SK-N-SH treated with all-trans-retinoic acid at 6 μM for 48 hours (cell line): ENCODE measurements around the gene TAF10.

ENCODE experiments used
- ATAC-seq: fragments of 200-7000 bp; cut with Tn5 transposase; 3 replicates; pipeline ENCODE4 v1.9.1; 2020; ENCODE audit warnings: mild to moderate bottlenecking, moderate library complexity
- ARNTL ChIP-seq: fragments of 450-650 bp; formaldehyde crosslinking; IDR thresholded peaks from 2 replicates; pipeline ENCODE4 v1.5.0; 2020; ENCODE audit warnings: low read depth, mild to moderate bottlenecking, moderate library complexity, borderline replicate concordance
- CREB5 ChIP-seq: fragments of 250-450 bp; sonication (Bioruptor Pico); IDR thresholded peaks from 2 replicates; pipeline ENCODE4 v1.5.1; 2020; ENCODE audit warnings: low read depth, mild to moderate bottlenecking, moderate library complexity
- CSDC2 ChIP-seq: fragments of 250-450 bp; sonication (Bioruptor Pico); IDR thresholded peaks from 2 replicates; pipeline ENCODE4 v1.5.0; 2020; ENCODE audit warnings: mild to moderate bottlenecking, moderate library complexity
- CSRNP3 ChIP-seq: fragments of 250-450 bp; sonication (Bioruptor Pico); IDR thresholded peaks from 2 replicates; pipeline ENCODE4 v1.5.1; 2021; ENCODE audit warnings: mild to moderate bottlenecking, moderate library complexity
- OSR1 ChIP-seq: fragments of 250-450 bp; sonication (Bioruptor Pico); IDR thresholded peaks from 2 replicates; pipeline ENCODE4 v1.8.0; 2022; ENCODE audit warnings: moderate library complexity, mild to moderate bottlenecking, inconsistent platforms
- PATZ1 ChIP-seq: fragments of 250-450 bp; sonication (Bioruptor Pico); IDR thresholded peaks from 2 replicates; pipeline ENCODE4 v1.8.0; 2020; ENCODE audit warnings: mild to moderate bottlenecking, moderate library complexity, borderline replicate concordance
- POU6F1 ChIP-seq: fragments of 250-450 bp; sonication (Bioruptor Pico); IDR thresholded peaks from 2 replicates; pipeline ENCODE4 v1.8.0; 2021; ENCODE audit warnings: low read depth, mild to moderate bottlenecking, moderate library complexity, borderline replicate concordance
- PPARA ChIP-seq: fragments of 250-450 bp; sonication (Bioruptor Pico); IDR thresholded peaks from 2 replicates; pipeline ENCODE4 v1.5.0; 2020; ENCODE audit warnings: mild to moderate bottlenecking, borderline replicate concordance
- RARB ChIP-seq: fragments of 250-450 bp; sonication (Bioruptor Pico); IDR thresholded peaks from 2 replicates; pipeline ENCODE4 v1.8.0; 2021; ENCODE audit warnings: mild to moderate bottlenecking, moderate library complexity
- TCF4 ChIP-seq: fragments of 250-450 bp; sonication (Bioruptor Pico); IDR thresholded peaks from 2 replicates; pipeline ENCODE4 v1.8.0; 2021; ENCODE audit warnings: mild to moderate bottlenecking, moderate library complexity, borderline replicate concordance
- TOX ChIP-seq: fragments of 250-450 bp; sonication (Bioruptor Pico); IDR thresholded peaks from 2 replicates; pipeline ENCODE4 v1.8.0; 2021; ENCODE audit warnings: mild to moderate bottlenecking, moderate library complexity, borderline replicate concordance
- ZC3H10 ChIP-seq: fragments of 250-450 bp; sonication (Bioruptor Pico); IDR thresholded peaks from 2 replicates; pipeline ENCODE4 v1.5.1; 2021; ENCODE audit warnings: mild to moderate bottlenecking, moderate library complexity
- ZFP3 ChIP-seq: fragments of 250-450 bp; sonication (Bioruptor Pico); IDR thresholded peaks from 2 replicates; pipeline ENCODE4 v1.5.0; 2020; ENCODE audit warnings: mild to moderate bottlenecking, moderate library complexity
- ZFP30 ChIP-seq: fragments of 450-650 bp; formaldehyde crosslinking; IDR thresholded peaks from 2 replicates; pipeline ENCODE4 v1.5.0; 2022; ENCODE audit warnings: mild to moderate bottlenecking, moderate library complexity
- ZNF565 ChIP-seq: fragments of 450-650 bp; formaldehyde crosslinking; conservative IDR thresholded peaks from 2 replicates; pipeline ENCODE4 v1.5.0; 2020; ENCODE audit warnings: low read depth, mild to moderate bottlenecking, moderate library complexity
- ZNF70 ChIP-seq: fragments of 450-650 bp; formaldehyde crosslinking; IDR thresholded peaks from 2 replicates; pipeline ENCODE4 v1.5.0; 2020; ENCODE audit warnings: mild to moderate bottlenecking, moderate library complexity
- ZNF8 ChIP-seq: fragments of 450-650 bp; formaldehyde crosslinking; IDR thresholded peaks from 2 replicates; pipeline ENCODE4 v1.5.0; 2020; ENCODE audit warnings: mild to moderate bottlenecking, moderate library complexity
- TF ChIP-seq, protein P1 (sequence below): fragments of 250-450 bp; sonication (Bioruptor Pico); IDR thresholded peaks from 2 replicates; pipeline ENCODE4 v1.5.0; 2020; ENCODE audit warnings: mild to moderate bottlenecking, moderate library complexity

TAF10 gene

GRCh38 chr11:6608726-6609501, 3.1 kb downstream of the TAF10 start:
- no peak for TF ChIP-seq OSR1
- no peak for TF ChIP-seq TCF4
- TF ChIP-seq RARB (CRISPR knock-in tag), result no peak
- TF ChIP-seq ZFP30 (CRISPR knock-in tag), result no peak
- no peak for TF ChIP-seq ZNF565 (CRISPR knock-in tag)
- TF ChIP-seq CSDC2 (CRISPR knock-in tag), result no peak
- TF ChIP-seq, protein P1, sequence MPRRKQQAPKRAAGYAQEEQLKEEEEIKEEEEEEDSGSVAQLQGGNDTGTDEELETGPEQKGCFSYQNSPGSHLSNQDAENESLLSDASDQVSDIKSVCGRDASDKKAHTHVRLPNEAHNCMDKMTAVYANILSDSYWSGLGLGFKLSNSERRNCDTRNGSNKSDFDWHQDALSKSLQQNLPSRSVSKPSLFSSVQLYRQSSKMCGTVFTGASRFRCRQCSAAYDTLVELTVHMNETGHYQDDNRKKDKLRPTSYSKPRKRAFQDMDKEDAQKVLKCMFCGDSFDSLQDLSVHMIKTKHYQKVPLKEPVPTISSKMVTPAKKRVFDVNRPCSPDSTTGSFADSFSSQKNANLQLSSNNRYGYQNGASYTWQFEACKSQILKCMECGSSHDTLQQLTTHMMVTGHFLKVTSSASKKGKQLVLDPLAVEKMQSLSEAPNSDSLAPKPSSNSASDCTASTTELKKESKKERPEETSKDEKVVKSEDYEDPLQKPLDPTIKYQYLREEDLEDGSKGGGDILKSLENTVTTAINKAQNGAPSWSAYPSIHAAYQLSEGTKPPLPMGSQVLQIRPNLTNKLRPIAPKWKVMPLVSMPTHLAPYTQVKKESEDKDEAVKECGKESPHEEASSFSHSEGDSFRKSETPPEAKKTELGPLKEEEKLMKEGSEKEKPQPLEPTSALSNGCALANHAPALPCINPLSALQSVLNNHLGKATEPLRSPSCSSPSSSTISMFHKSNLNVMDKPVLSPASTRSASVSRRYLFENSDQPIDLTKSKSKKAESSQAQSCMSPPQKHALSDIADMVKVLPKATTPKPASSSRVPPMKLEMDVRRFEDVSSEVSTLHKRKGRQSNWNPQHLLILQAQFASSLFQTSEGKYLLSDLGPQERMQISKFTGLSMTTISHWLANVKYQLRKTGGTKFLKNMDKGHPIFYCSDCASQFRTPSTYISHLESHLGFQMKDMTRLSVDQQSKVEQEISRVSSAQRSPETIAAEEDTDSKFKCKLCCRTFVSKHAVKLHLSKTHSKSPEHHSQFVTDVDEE (CRISPR knock-in tag), result no peak
- TF ChIP-seq PATZ1 (CRISPR knock-in tag), result no peak
- no peak for TF ChIP-seq PPARA
- no peak for TF ChIP-seq ZC3H10 (CRISPR knock-in tag)
- TF ChIP-seq, all 23 proteins: peak for 0

DNA sequence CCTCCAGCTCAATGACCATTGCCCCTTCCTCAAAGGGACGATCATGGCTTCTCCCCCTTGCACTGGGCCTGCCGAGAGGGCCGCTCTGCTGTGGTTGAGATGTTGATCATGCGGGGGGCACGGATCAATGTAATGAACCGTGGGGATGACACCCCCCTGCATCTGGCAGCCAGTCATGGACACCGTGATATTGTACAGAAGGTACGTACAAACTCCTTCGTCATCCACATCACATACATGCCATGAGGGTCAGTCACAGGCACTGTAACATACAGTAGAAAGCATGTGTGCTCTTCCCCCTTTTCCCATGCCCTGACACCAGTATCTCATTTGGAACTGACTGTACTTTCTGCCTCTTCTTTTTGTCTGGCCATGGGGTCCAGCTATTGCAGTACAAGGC, 4.0 kb downstream of the TAF10 start:
- ATAC-seq, result no peak
- TF ChIP-seq PPARA (no peak), ZNF70 (CRISPR knock-in tag) (no peak)

More at GRCh38 chr11:6608726-6609501, 3.1 kb downstream of the TAF10 start:
- no peak for ATAC-seq

DNA sequence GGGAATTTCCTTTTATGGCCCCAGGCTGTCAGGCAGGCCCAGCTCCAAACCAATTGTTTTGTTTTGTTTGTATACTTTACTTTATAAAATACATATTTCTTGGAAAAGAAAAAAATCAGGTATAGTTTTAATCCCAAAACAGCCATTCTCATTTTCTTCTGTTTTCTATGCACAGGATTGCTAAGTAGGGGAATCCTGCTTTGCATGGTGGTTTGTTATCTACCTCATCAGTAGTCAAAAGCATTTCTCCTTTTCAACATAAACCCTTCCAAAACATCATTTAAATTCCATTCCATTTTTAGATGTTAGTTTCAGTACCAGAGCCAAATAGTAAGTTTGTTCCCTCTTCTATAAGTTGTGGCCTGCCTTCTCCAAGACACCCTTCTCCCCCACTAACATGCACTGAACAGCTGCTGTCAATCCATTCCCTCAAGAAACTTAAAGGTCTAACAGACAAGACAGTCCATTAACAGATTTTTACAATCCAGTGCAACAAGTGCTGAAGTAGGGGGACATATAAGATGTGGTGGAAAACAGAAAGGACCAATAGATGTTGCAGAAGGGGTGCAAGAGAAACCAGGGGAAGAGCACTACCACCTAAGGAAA, 4.7 kb downstream of the TAF10 start:
- TF ChIP-seq RARB (CRISPR knock-in tag), result no peak
- no peak for TF ChIP-seq ZNF565 (CRISPR knock-in tag)
- TF ChIP-seq ZC3H10 (CRISPR knock-in tag), result no peak
- no peak for TF ChIP-seq ARNTL (CRISPR knock-in tag)
- TF ChIP-seq TOX (CRISPR knock-in tag), result 0 out of 2 replicates have a peak, but pooled peaks have one; percentile 48
- TF ChIP-seq CSRNP3 (CRISPR knock-in tag), result no peak
- ATAC-seq, result no peak

DNA sequence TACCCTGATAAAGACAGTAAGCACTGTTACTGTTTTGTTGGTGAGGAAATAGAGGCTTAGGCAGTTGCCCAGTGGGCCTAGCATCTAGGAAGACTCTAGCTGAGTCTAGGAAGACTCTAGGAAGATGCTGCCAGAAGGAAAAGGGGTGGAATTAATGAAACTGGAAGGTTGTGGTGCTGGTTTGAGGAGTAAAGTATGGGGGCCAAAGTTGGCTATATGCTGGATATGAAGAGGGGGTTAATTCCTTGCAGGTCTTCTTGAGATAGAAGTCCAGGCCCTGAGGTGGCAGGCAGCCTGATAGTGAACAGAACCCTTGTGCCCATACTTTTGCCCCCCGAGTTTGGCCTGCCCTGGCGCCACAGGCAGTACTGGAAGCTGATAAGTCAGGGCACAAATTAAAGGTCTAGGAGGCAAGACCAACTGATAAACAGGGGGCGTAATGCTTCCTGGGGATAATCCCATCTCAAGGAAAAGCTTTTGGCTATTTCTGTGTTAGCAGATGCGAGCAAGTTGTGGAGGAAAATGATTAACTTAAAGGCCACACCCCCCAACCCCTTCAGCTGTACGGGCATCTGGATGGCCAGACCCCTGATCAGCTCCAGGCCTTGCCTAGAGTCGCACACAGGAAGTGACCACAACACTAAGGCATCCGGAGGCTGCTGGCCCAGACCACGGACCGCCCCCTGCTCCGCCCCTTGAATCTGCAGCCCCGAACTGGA, 5.4 kb downstream of the TAF10 start:
- ATAC-seq, result peak; percentile 81
- TF ChIP-seq ZNF8 (CRISPR knock-in tag) (no peak), CREB5 (peak; percentile 18; the same call in 1 of the 2 replicates), ZFP3 (CRISPR knock-in tag) (no peak), TCF4 (peak; percentile 60; the same call in 1 of the 2 replicates)

- ATAC-seq, result no peak
- TF ChIP-seq, protein P1 (CRISPR knock-in tag), result no peak
- no peak for TF ChIP-seq CSRNP3 (CRISPR knock-in tag)
- no peak for TF ChIP-seq TOX (CRISPR knock-in tag)
- no peak for TF ChIP-seq POU6F1 (CRISPR knock-in tag)
- no peak for TF ChIP-seq ZFP30 (CRISPR knock-in tag)
Measured at GRCh38 chr11:6604790-6605189, 7.2 kb downstream of the TAF10 start.
